Measurements from ENCODE around the gene DEPP1. TPM values are rescaled to one million over a fixed set of nuclear protein-coding genes. Genes with fewer than 3 reads are reported as not detected.

DEPP1 gene
- total and polyA plus RNA-seq, 10 of the 15 experiments (the other 5 are each of a cell fraction or from before 2014, with no cell fraction given): 1.7 to 12.1 (median 7.3) TPM

DNA sequence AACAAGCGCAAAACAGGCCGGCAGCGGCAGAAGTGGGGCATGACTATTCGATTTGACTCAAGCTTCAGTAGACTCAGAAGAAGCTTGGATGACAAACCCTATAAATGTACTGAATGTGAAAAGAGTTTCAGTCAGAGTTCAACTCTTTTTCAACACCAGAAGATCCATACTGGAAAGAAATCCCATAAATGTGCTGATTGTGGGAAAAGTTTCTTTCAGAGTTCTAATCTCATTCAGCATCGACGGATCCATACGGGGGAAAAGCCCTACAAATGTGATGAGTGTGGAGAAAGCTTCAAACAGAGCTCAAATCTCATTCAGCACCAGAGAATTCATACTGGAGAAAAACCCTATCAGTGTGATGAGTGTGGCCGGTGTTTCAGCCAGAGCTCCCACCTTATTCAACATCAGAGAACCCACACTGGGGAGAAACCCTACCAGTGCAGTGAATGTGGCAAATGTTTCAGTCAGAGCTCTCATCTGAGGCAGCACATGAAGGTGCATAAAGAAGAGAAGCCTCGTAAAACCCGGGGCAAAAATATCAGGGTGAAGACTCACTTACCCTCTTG, 24.9 kb upstream of the DEPP1 start:
- Histone ChIP-seq H3K27ac (ENCODE audit: control insufficient read depth, insufficient read depth) (no peak overlapping the region), H3K9me3 (replicated peaks; ENCODE audit: control insufficient read depth, insufficient read depth, low read length) (peaks cover 4% of the 10 kb centered on the region), H3K4me2 (ENCODE audit: control insufficient read depth, insufficient read depth) (no peak overlapping the region), H3K4me1 (ENCODE audit: control insufficient read depth, insufficient read depth, low read length) (peaks cover 4% of the 10 kb centered on the region; the same call in 1 of the 2 replicates), H3K36me3 (ENCODE audit: control insufficient read depth in 2 of 2, insufficient read depth in 2 of 2, low read length in 1 of 2) (0 out of 4 replicates have a peak, but pooled peaks cover 0 to 3% of the 10 kb centered on the region in 2 experiments), H3K79me2 (ENCODE audit: control insufficient read depth, insufficient read depth, low read length) (peaks cover 11% of the 10 kb centered on the region), H3K4me3 (no peak overlapping the region), H3K27me3 (replicated peaks in 1 of 2; ENCODE audit: control insufficient read depth in 2 of 2, insufficient read depth in 2 of 2, low read length in 1 of 2) (no peaks in the 10 kb centered on the region), H4K20me1 (ENCODE audit: control insufficient read depth, insufficient read depth) (no peaks in the 10 kb centered on the region), H2AFZ (ENCODE audit: control insufficient read depth, low read depth, low read length) (no peak overlapping the region), H3K9ac (ENCODE audit: control insufficient read depth, insufficient read depth, low read length) (no peak overlapping the region)
- DNase-seq (ENCODE audit: low read depth, low spot score): no peak
- in situ Hi-C loops (cut with MboI): loop anchor here (10.0 kb wide), 1 partner anchor 1021 kb away; no protein-coding TSS in a partner anchor
- POLR2A ChIA-PET: interaction anchor here (1.7 to 2.3 kb wide), 2 partner anchors 8 to 25 kb away, joined by 6 to 7 read pairs; partner anchors contain the start of gene DEPP1
- RAD21 ChIA-PET (ENCODE audit: unreplicated experiment): interaction anchor here (0.7 to 4.8 kb wide), 4 partner anchors 23 to 232 kb away, joined by 3 to 24 read pairs (median 4); no protein-coding TSS in a partner anchor
- CTCF ChIA-PET: interaction anchor here (0.8 to 5.4 kb wide), 7 partner anchors 9 to 247 kb away, joined by 3 to 30 read pairs (median 3); no protein-coding TSS in a partner anchor
- intact Hi-C loops (cut with micrococcal nuclease; ENCODE audit: unreplicated experiment): loop anchor here (5.0 to 10.0 kb wide), 2 partner anchors 669 to 951 kb away; partner anchors contain the start of gene ZFAND4
- WGBS (ENCODE audit: insufficient coverage, insufficient replicate concordance, low lambda C conversion rate, missing lambda C conversion rate): 96% methylated on average over 10 of the region's 10 CpGs
- ATAC-seq: no peak
- SMC1A ChIA-PET (ENCODE audit: uncharacterized antibody, unreplicated experiment): interaction anchor here (0.6 to 6.6 kb wide), 10 partner anchors 24 to 1013 kb away, joined by 3 to 48 read pairs (median 4); partner anchors contain the start of gene DEPP1
- no peak for FAIRE-seq
- TF ChIP-seq, protein P1, sequence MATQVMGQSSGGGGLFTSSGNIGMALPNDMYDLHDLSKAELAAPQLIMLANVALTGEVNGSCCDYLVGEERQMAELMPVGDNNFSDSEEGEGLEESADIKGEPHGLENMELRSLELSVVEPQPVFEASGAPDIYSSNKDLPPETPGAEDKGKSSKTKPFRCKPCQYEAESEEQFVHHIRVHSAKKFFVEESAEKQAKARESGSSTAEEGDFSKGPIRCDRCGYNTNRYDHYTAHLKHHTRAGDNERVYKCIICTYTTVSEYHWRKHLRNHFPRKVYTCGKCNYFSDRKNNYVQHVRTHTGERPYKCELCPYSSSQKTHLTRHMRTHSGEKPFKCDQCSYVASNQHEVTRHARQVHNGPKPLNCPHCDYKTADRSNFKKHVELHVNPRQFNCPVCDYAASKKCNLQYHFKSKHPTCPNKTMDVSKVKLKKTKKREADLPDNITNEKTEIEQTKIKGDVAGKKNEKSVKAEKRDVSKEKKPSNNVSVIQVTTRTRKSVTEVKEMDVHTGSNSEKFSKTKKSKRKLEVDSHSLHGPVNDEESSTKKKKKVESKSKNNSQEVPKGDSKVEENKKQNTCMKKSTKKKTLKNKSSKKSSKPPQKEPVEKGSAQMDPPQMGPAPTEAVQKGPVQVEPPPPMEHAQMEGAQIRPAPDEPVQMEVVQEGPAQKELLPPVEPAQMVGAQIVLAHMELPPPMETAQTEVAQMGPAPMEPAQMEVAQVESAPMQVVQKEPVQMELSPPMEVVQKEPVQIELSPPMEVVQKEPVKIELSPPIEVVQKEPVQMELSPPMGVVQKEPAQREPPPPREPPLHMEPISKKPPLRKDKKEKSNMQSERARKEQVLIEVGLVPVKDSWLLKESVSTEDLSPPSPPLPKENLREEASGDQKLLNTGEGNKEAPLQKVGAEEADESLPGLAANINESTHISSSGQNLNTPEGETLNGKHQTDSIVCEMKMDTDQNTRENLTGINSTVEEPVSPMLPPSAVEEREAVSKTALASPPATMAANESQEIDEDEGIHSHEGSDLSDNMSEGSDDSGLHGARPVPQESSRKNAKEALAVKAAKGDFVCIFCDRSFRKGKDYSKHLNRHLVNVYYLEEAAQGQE (IDR thresholded peaks at IDR 0.05; ENCODE audit: low read depth, low read length): no peak
- TF ChIP-seq PML (IDR thresholded peaks at IDR 0.05; ENCODE audit: low read length) (no peak), PAX5 (IDR thresholded peaks at IDR 0.05; ENCODE audit: borderline replicate concordance, low read depth, low read length) (no peak), YY1 (IDR thresholded peaks at IDR 0.05; ENCODE audit: low read depth, low read length) (no peak)
- TF ChIP-seq, protein P2, sequence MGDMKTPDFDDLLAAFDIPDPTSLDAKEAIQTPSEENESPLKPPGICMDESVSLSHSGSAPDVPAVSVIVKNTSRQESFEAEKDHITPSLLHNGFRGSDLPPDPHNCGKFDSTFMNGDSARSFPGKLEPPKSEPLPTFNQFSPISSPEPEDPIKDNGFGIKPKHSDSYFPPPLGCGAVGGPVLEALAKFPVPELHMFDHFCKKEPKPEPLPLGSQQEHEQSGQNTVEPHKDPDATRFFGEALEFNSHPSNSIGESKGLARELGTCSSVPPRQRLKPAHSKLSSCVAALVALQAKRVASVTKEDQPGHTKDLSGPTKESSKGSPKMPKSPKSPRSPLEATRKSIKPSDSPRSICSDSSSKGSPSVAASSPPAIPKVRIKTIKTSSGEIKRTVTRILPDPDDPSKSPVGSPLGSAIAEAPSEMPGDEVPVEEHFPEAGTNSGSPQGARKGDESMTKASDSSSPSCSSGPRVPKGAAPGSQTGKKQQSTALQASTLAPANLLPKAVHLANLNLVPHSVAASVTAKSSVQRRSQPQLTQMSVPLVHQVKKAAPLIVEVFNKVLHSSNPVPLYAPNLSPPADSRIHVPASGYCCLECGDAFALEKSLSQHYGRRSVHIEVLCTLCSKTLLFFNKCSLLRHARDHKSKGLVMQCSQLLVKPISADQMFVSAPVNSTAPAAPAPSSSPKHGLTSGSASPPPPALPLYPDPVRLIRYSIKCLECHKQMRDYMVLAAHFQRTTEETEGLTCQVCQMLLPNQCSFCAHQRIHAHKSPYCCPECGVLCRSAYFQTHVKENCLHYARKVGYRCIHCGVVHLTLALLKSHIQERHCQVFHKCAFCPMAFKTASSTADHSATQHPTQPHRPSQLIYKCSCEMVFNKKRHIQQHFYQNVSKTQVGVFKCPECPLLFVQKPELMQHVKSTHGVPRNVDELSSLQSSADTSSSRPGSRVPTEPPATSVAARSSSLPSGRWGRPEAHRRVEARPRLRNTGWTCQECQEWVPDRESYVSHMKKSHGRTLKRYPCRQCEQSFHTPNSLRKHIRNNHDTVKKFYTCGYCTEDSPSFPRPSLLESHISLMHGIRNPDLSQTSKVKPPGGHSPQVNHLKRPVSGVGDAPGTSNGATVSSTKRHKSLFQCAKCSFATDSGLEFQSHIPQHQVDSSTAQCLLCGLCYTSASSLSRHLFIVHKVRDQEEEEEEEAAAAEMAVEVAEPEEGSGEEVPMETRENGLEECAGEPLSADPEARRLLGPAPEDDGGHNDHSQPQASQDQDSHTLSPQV (IDR thresholded peaks at IDR 0.05): no peak
- no TSS peak for BruUV-seq (replicated peaks)
